D341Med (cell line): ENCODE data around the gene TXNDC9.
"Not testable (repeated sequence)": the region's sequence is repeated elsewhere in the genome, so short reads cannot be mapped to it uniquely, and the experiment has no call there.

Source experiments
- DNase-seq: peaks from one replicate; pipeline ENCODE4 v3.0.0; 2012; ENCODE audit warnings: low spot score

Gene TXNDC9

GRCh38 chr2:99325384-99325783 lies 10.7 kb downstream of the TXNDC9 start:
- DNase-seq, result no peak

- not testable (repeated sequence) for DNase-seq
These were observed 18.3 kb downstream of the TXNDC9 start for GRCh38 chr2:99317873-99318200.

- no peak for DNase-seq
These were observed 18.8 kb downstream of the TXNDC9 start for GRCh38 chr2:99317161-99317872.

GRCh38 chr2:99301097-99301496 lies 35.0 kb downstream of the TXNDC9 start, which contains the start of gene LYG1:
LYG1 (minus strand) TSS chr2:99301197; CDS start chr2:99295670, 5,527 bp downstream.
- not testable (repeated sequence) for DNase-seq

- no peak for DNase-seq
These were observed 36.6 kb downstream of the TXNDC9 start for GRCh38 chr2:99299580-99299979.

- no peak for DNase-seq
These were observed 38.1 kb downstream of the TXNDC9 start for GRCh38 chr2:99297994-99298393.

GRCh38 chr2:99285526-99285925 lies 50.6 kb downstream of the TXNDC9 start:
- DNase-seq, result no peak

GRCh38 chr2:99279969-99280695 lies 56.0 kb downstream of the TXNDC9 start:
- no peak for DNase-seq

- DNase-seq, result no peak
These were observed 57.3 kb downstream of the TXNDC9 start for GRCh38 chr2:99278793-99279291.

- DNase-seq, result not testable (repeated sequence)
These were observed 57.9 kb downstream of the TXNDC9 start for GRCh38 chr2:99278195-99278765.

- no peak for DNase-seq
These were observed 60.3 kb downstream of the TXNDC9 start for GRCh38 chr2:99275882-99276281.
